B cell (primary cell): ENCODE results near the gene ATP6V1F. TPM values are rescaled to one million over a fixed set of nuclear protein-coding genes. Genes with fewer than 3 reads are reported as not detected.

Source experiments
- ATAC-seq: fragments of 200-7000 bp; cut with Tn5 transposase; one replicate; pipeline ENCODE4 v1.10.0; 2021; ENCODE audit warnings: low read depth, mild to moderate bottlenecking, moderate number of reproducible peaks, moderate library complexity
- CTCF ChIA-PET: fragments of 350-600 bp; sonication (Branson Sonifier 250); formaldehyde crosslinking; loops from one replicate; lab custom pipeline; 2021; ENCODE audit warnings: antibody characterized with exemption, inconsistent platforms; lab: Charles Lee
- POLR2A ChIA-PET: fragments of 350-600 bp; sonication (Branson Sonifier 250); formaldehyde crosslinking; loops from one replicate; lab custom pipeline; 2021; ENCODE audit warnings: antibody characterized with exemption; lab: Charles Lee
- DNase-seq: peaks from one replicate; pipeline ENCODE4 v3.0.0; 2013
- H2AFZ ChIP-seq: 2 replicates; pipeline ENCODE4 v1.6.1; 2012; ENCODE audit warnings: mild to moderate bottlenecking, low read depth, low read length; ENCODE audit not compliant: insufficient read depth, poor library complexity, severe bottlenecking
- H3K27ac ChIP-seq, 2 donors: 1 replicate in 1 of 2; 2 replicates in 1 of 2; pipeline ENCODE4 v1.5.1; 2012 to 2013; ENCODE audit warnings: low read length in 2 of 2, mild to moderate bottlenecking in 2 of 2, moderate library complexity in 1 of 2
- H3K27me3 ChIP-seq, 4 experiments: fragments of 200-600 bp in 1 of 4; sonication (generic) in 1 of 4; replicated peaks in 1 of 4; 1 replicate in 2 of 4; 2 replicates in 2 of 4; pipeline versions ENCODE4 v1.6.1 to v1.7.0; 2013 to 2016; ENCODE audit warnings: low read length in 3 of 4, mild to moderate bottlenecking in 2 of 4, mixed read lengths in 1 of 4, moderate library complexity in 1 of 4; ENCODE audit not compliant: insufficient read depth in 4 of 4, control insufficient read depth in 3 of 4; ENCODE audit errors: control extremely low read depth in 1 of 4
- H3K36me3 ChIP-seq, 2 experiments: replicated peaks in 1 of 2; 1 replicate in 1 of 2; 2 replicates in 1 of 2; pipeline versions ENCODE4 v1.6.1 to v1.7.1; 2013; ENCODE audit warnings: low read length in 1 of 2; ENCODE audit not compliant: insufficient read depth in 2 of 2, control insufficient read depth in 1 of 2; ENCODE audit errors: control extremely low read depth in 1 of 2, extremely low read depth in 1 of 2
- H3K4me1 ChIP-seq, 2 donors: fragments of 200-600 bp in 1 of 2; sonication (generic) in 1 of 2; 1 replicate in 1 of 2; 2 replicates in 1 of 2; pipeline versions ENCODE4 v1.5.1 to v1.6.1; 2013 to 2017; ENCODE audit warnings: low read length in 2 of 2; ENCODE audit not compliant: control insufficient read depth in 2 of 2, insufficient read depth in 2 of 2
- H3K4me2 ChIP-seq: replicated peaks from 2 replicates; pipeline ENCODE3; 2012; ENCODE audit warnings: mild to moderate bottlenecking, low read depth, low read length; ENCODE audit not compliant: poor library complexity, severe bottlenecking
- H3K4me3 ChIP-seq, 5 experiments: fragments of 200-600 bp in 1 of 5; sonication (generic) in 1 of 5; 1 replicate in 3 of 5; 2 replicates in 2 of 5; pipeline versions ENCODE4 v1.5.1 to v1.7.0; 2011 to 2016; ENCODE audit warnings: low read length in 4 of 5, mild to moderate bottlenecking in 4 of 5, low read depth in 2 of 5, control low read depth in 1 of 5, moderate library complexity in 1 of 5; ENCODE audit not compliant: insufficient read depth in 1 of 5; ENCODE audit errors: control extremely low read depth in 1 of 5, extremely low read depth in 1 of 5
- H3K79me2 ChIP-seq: fragments of 200-600 bp; sonication (generic); one replicate; pipeline ENCODE4 v1.6.0; 2016; ENCODE audit warnings: low read length; ENCODE audit not compliant: control insufficient read depth, insufficient read depth
- H3K9ac ChIP-seq: fragments of 200-600 bp; sonication (generic); 2 replicates; pipeline ENCODE4 v1.6.1; 2017; ENCODE audit warnings: mild to moderate bottlenecking, low read length, moderate library complexity
- H3K9me3 ChIP-seq, 3 donors: one replicate each; pipeline versions ENCODE4 v1.6.1 to v1.7.1; 2013; ENCODE audit warnings: low read length in 2 of 3; ENCODE audit not compliant: control insufficient read depth in 2 of 3, insufficient read depth in 1 of 3; ENCODE audit errors: control extremely low read depth in 1 of 3
- H4K20me1 ChIP-seq: 2 replicates; pipeline ENCODE4 v1.6.0; 2012; ENCODE audit warnings: mild to moderate bottlenecking, low read length; ENCODE audit not compliant: insufficient read depth, control insufficient read depth, poor library complexity, severe bottlenecking
- H3K27ac Mint-ChIP-seq: one replicate; pipeline ENCODE4 v1.8.0; 2021; ENCODE audit warnings: mixed read lengths
- H3K27me3 Mint-ChIP-seq: one replicate; pipeline ENCODE4 v1.8.0; 2021; ENCODE audit warnings: mixed read lengths
- H3K4me1 Mint-ChIP-seq: one replicate; pipeline ENCODE4 v1.8.0; 2021; ENCODE audit warnings: mixed read lengths
- H3K4me3 Mint-ChIP-seq: one replicate; pipeline ENCODE4 v1.8.0; 2021; ENCODE audit warnings: mixed read lengths
- H3K9me3 Mint-ChIP-seq: one replicate; pipeline ENCODE4 v1.8.0; 2022; ENCODE audit warnings: mixed read lengths; ENCODE audit not compliant: insufficient read depth
- EZH2 ChIP-seq: IDR thresholded peaks from 2 replicates; pipeline ENCODE4 v1.6.1; 2012; ENCODE audit warnings: borderline replicate concordance, low read depth, mild to moderate bottlenecking, moderate library complexity, low read length; ENCODE audit not compliant: insufficient read depth, poor library complexity, severe bottlenecking
- WGBS: methylation state at CpG from one replicate; pipeline ENCODE4 v1.1.5; 2013; ENCODE audit warnings: missing lambda C conversion rate; ENCODE audit not compliant: insufficient coverage; 5-methylcytosine and 5-hydroxymethylcytosine counted together
- intact Hi-C: fragments of 100-400 bp; cut with micrococcal nuclease; formaldehyde crosslinking; loops from one replicate; pipeline ENCODE4 v1.10.0; 2022
- polyA plus RNA-seq: library from polyadenylated mRNA; depleted of rRNA; stranded (reverse); fragments of >200 nt; gene quantifications from 2 replicates; pipeline ENCODE4 v1.2.3, GENCODE V29; 2012
- total RNA-seq, 2 donors: library from RNA; stranded (reverse); fragments of 120-200 nt in 1 of 2; gene quantifications; 1 replicate in 1 of 2; 2 replicates in 1 of 2; pipeline versions ENCODE4 v1.2.3 to v1.2.4, GENCODE V29; 2013 to 2022
- TF ChIP-seq, protein P1 (sequence below): fragments of 200-600 bp; IDR thresholded peaks from one replicate; pipeline ENCODE4 v1.8.0; 2022; ENCODE audit warnings: antibody characterized with exemption, mild to moderate bottlenecking

Gene ATP6V1F
- total and polyA plus RNA-seq, 2 donors (not counting 1 experiment from before 2014, with no cell fraction given), result 81.7 to 198 TPM

DNA sequence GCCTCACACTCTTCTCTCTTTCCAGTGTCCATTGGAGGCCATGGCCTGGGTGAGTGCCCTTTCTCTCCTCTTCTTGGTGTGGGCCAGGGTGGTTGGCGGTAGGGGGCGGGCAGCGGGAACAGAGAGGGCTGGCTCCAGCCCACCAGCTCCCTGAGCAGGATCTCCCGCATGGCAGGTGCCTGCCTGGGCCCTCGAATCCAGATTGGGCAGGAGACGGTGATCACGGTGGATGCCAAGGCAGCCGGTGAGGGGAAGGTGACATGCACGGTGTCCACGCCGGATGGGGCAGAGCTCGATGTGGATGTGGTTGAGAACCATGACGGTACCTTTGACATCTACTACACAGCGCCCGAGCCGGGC, 13.5 kb upstream of the ATP6V1F start:
- WGBS, result 96% methylated on average over 11 of the region's 16 CpGs
- no peak overlapping the region for H3K4me2 ChIP-seq
- DNase-seq (no peak), ATAC-seq (no peak)
- TF ChIP-seq, protein P1, sequence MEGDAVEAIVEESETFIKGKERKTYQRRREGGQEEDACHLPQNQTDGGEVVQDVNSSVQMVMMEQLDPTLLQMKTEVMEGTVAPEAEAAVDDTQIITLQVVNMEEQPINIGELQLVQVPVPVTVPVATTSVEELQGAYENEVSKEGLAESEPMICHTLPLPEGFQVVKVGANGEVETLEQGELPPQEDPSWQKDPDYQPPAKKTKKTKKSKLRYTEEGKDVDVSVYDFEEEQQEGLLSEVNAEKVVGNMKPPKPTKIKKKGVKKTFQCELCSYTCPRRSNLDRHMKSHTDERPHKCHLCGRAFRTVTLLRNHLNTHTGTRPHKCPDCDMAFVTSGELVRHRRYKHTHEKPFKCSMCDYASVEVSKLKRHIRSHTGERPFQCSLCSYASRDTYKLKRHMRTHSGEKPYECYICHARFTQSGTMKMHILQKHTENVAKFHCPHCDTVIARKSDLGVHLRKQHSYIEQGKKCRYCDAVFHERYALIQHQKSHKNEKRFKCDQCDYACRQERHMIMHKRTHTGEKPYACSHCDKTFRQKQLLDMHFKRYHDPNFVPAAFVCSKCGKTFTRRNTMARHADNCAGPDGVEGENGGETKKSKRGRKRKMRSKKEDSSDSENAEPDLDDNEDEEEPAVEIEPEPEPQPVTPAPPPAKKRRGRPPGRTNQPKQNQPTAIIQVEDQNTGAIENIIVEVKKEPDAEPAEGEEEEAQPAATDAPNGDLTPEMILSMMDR, result no peak
- TF ChIP-seq EZH2, result no peak
- no peak overlapping the region for H3K4me3 Mint-ChIP-seq
- H4K20me1 ChIP-seq, result no peaks in the 10 kb centered on the region
- no peak overlapping the region for H3K27ac ChIP-seq
- no peaks in the 10 kb centered on the region for H3K9me3 ChIP-seq
- no peaks in the 10 kb centered on the region for H3K79me2 ChIP-seq
- intact Hi-C loops, result no loop called here
- no peaks in the 10 kb centered on the region for H3K27me3 ChIP-seq
- no peaks in the 10 kb centered on the region for H3K9me3 Mint-ChIP-seq
- H3K27me3 Mint-ChIP-seq, result no peaks in the 10 kb centered on the region
- no peaks in the 10 kb centered on the region for H3K4me1 ChIP-seq
- no peaks in the 10 kb centered on the region for H3K4me1 Mint-ChIP-seq
- POLR2A ChIA-PET, result no interaction called here
- H3K27ac Mint-ChIP-seq, result no peak overlapping the region
- H2AFZ ChIP-seq, result no peak overlapping the region
- H3K36me3 ChIP-seq, result no peaks in the 10 kb centered on the region
- no peak overlapping the region for H3K9ac ChIP-seq
- no peak overlapping the region for H3K4me3 ChIP-seq
- CTCF ChIA-PET, result no interaction called here

DNA sequence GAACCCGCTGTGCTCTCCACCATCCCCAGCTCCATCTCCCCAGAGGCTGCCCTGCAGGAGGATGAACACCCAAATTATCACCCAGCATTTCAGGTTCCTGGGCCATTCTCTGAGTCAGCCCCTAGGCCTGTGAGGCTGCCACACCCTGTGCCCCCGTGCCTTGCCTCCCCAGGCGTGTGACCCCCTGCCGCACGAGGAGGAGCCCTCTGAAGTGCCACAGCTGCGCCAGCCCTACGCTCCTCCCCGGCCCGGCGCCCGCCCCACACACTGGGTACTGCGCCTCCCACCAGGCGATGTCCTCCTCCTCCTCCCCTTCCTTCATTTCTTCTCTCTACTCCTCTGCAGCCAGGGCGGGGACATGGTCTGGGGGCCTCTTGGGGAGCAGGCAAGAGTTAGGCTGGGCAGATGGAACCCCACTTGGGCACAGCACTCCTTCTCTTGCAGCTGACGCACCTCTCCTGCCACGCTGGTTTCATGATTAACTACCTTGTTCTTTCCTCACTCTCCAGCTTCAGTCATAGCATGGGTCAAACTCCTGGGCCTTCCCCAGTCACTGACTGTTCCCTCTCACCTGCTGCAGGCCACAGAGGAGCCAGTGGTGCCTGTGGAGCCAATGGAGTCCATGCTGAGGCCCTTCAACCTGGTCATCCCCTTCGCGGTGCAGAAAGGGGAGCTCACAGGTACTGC, 12.7 kb upstream of the ATP6V1F start:
- no peak overlapping the region for H3K4me3 ChIP-seq
- Mint-ChIP-seq H3K4me1 (no peaks in the 10 kb centered on the region), H3K9me3 (no peaks in the 10 kb centered on the region), H3K27me3 (no peaks in the 10 kb centered on the region), H3K4me3 (no peak overlapping the region), H3K27ac (no peak overlapping the region)
- H3K27me3 ChIP-seq, result no peaks in the 10 kb centered on the region
- WGBS, result 92% methylated on average over 17 of the region's 18 CpGs
- H4K20me1 ChIP-seq, result no peaks in the 10 kb centered on the region
- H3K4me1 ChIP-seq, result no peaks in the 10 kb centered on the region
- H3K36me3 ChIP-seq, result no peaks in the 10 kb centered on the region
- DNase-seq, result no peak
- H3K9me3 ChIP-seq, result no peaks in the 10 kb centered on the region
- H3K9ac ChIP-seq, result no peak overlapping the region
- no peak overlapping the region for H3K4me2 ChIP-seq
- H3K79me2 ChIP-seq, result no peaks in the 10 kb centered on the region
- H2AFZ ChIP-seq, result no peak overlapping the region
- intact Hi-C loops, result no loop called here
- CTCF ChIA-PET, result no interaction called here
- H3K27ac ChIP-seq, result no peak overlapping the region
- POLR2A ChIA-PET, result no interaction called here
- no peak for TF ChIP-seq EZH2
- TF ChIP-seq, protein P1, result no peak
- ATAC-seq, result no peak
